ENCODE results near the gene PAK1. TPM values are rescaled to one million over a fixed set of nuclear protein-coding genes. Genes with fewer than 3 reads are reported as not detected.

PAK1 gene
- polyA plus RNA-seq, 1 donor (not counting 4 experiments of a cell fraction or from before 2014, with no cell fraction given): 78.2 TPM

DNA sequence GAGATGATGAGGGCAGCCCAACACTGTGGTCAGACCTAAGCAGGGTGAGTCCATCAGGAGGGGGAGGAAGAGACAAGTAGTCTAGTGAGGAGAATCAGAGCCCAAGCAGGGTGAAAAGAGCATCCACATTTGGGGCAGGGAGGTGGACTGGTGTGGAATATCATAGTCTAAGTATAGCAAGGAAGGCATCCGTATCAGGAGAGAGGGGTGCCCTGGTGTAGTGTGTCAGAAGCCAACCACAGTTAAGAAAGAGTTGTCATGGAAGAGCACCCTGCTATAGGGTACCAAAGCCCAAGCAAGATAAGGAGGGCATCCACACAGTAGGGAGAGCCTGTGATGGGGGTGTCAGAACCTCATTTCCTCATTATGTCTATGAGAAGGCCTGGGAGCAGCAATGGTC is 45.3 kb downstream of the PAK1 start:
- H3K79me2 ChIP-seq (ENCODE audit: control insufficient read depth, insufficient read depth, low read length): no peaks in the 10 kb centered on the region
- no peaks in the 10 kb centered on the region for H3K9me1 ChIP-seq (ENCODE audit: control insufficient read depth, extremely low read depth, insufficient read depth, low read length)
- H4K20me1 ChIP-seq (ENCODE audit: control insufficient read depth, extremely low read depth, insufficient read depth, low read length): no peaks in the 10 kb centered on the region
- H2AFZ ChIP-seq (ENCODE audit: control insufficient read depth, low read length): no peak overlapping the region
- H3K9ac ChIP-seq (ENCODE audit: control insufficient read depth, extremely low read depth, insufficient read depth, low read length): no peak overlapping the region
- dilution Hi-C loops (cut with MboI; ENCODE audit: extremely low pct_ligation_motif_present, low sequenced_read_pairs): no loop called here
- no peaks in the 10 kb centered on the region for H3K36me3 ChIP-seq (ENCODE audit: control insufficient read depth in 2 of 2, extremely low read depth in 1 of 2, insufficient read depth in 2 of 2, low read length in 2 of 2)
- TF ChIP-seq, protein P1, sequence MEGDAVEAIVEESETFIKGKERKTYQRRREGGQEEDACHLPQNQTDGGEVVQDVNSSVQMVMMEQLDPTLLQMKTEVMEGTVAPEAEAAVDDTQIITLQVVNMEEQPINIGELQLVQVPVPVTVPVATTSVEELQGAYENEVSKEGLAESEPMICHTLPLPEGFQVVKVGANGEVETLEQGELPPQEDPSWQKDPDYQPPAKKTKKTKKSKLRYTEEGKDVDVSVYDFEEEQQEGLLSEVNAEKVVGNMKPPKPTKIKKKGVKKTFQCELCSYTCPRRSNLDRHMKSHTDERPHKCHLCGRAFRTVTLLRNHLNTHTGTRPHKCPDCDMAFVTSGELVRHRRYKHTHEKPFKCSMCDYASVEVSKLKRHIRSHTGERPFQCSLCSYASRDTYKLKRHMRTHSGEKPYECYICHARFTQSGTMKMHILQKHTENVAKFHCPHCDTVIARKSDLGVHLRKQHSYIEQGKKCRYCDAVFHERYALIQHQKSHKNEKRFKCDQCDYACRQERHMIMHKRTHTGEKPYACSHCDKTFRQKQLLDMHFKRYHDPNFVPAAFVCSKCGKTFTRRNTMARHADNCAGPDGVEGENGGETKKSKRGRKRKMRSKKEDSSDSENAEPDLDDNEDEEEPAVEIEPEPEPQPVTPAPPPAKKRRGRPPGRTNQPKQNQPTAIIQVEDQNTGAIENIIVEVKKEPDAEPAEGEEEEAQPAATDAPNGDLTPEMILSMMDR (optimal IDR thresholded peaks at IDR 0.05 in 1 of 3, IDR thresholded peaks at IDR 0.05 in 1 of 3, conservative IDR thresholded peaks at IDR 0.05 in 1 of 3; ENCODE audit: extremely low read depth in 1 of 3, insufficient read depth in 2 of 3, low read length in 3 of 3): no peak
- TF ChIP-seq EZH2 (IDR thresholded peaks at IDR 0.05; ENCODE audit: low read length): no peak
- H3K27me3 ChIP-seq (ENCODE audit: control insufficient read depth, extremely low read depth, insufficient read depth, low read length): no peaks in the 10 kb centered on the region
- no peaks in the 10 kb centered on the region for H3K4me1 ChIP-seq (ENCODE audit: control insufficient read depth, extremely low read depth, insufficient read depth, low read length)
- H3K4me2 ChIP-seq (ENCODE audit: control insufficient read depth, extremely low read depth, insufficient read depth, low read depth, low read length): no peak overlapping the region
- FAIRE-seq: no peak
- no peaks in the 10 kb centered on the region for H3K9me3 ChIP-seq (ENCODE audit: control insufficient read depth, low read depth, low read length)
- no peak for DNase-seq (ENCODE audit: low read depth, low spot score)
- no peak overlapping the region for H3K27ac ChIP-seq (ENCODE audit: control insufficient read depth, insufficient read depth, low read length)
- no peak overlapping the region for H3K4me3 ChIP-seq (ENCODE audit: control insufficient read depth in 2 of 3, extremely low read depth in 1 of 3, insufficient read depth in 2 of 3, low read depth in 1 of 3, low read length in 3 of 3)

DNA sequence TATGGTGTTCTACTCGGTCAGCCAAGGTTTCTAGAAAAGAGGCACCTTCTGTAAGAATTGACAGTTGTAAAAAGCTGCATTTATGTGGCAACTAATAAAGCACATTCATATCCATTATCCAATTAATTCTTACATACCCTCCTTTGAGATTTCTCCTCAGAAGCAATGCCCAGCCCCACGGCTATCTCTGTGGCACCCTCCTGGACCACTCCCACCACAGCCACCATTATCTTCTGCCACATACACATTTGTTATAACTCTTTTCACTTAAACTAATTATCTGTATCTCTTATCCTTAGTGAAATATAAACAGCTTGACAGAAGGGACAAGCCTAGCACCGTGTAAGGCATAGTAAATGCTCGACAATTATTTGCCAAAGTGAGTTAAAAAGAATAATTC is 48.5 kb downstream of the PAK1 start:
- Histone ChIP-seq H3K9me3 (ENCODE audit: control insufficient read depth, low read depth, low read length) (no peaks in the 10 kb centered on the region), H2AFZ (ENCODE audit: control insufficient read depth, low read length) (no peak overlapping the region), H3K79me2 (ENCODE audit: control insufficient read depth, insufficient read depth, low read length) (no peaks in the 10 kb centered on the region), H3K27ac (ENCODE audit: control insufficient read depth, insufficient read depth, low read length) (no peak overlapping the region), H3K27me3 (ENCODE audit: control insufficient read depth, extremely low read depth, insufficient read depth, low read length) (no peaks in the 10 kb centered on the region), H3K4me2 (ENCODE audit: control insufficient read depth, extremely low read depth, insufficient read depth, low read depth, low read length) (no peak overlapping the region), H3K9ac (ENCODE audit: control insufficient read depth, extremely low read depth, insufficient read depth, low read length) (no peak overlapping the region), H3K4me3 (ENCODE audit: control insufficient read depth in 2 of 3, extremely low read depth in 1 of 3, insufficient read depth in 2 of 3, low read depth in 1 of 3, low read length in 3 of 3) (no peak overlapping the region), H4K20me1 (ENCODE audit: control insufficient read depth, extremely low read depth, insufficient read depth, low read length) (no peaks in the 10 kb centered on the region), H3K4me1 (ENCODE audit: control insufficient read depth, extremely low read depth, insufficient read depth, low read length) (no peaks in the 10 kb centered on the region), H3K36me3 (ENCODE audit: control insufficient read depth in 2 of 2, extremely low read depth in 1 of 2, insufficient read depth in 2 of 2, low read length in 2 of 2) (no peaks in the 10 kb centered on the region), H3K9me1 (ENCODE audit: control insufficient read depth, extremely low read depth, insufficient read depth, low read length) (no peaks in the 10 kb centered on the region)
- FAIRE-seq (no peak), DNase-seq (ENCODE audit: low read depth, low spot score) (no peak)
- TF ChIP-seq, protein P1 (optimal IDR thresholded peaks at IDR 0.05 in 1 of 3, IDR thresholded peaks at IDR 0.05 in 1 of 3, conservative IDR thresholded peaks at IDR 0.05 in 1 of 3; ENCODE audit: extremely low read depth in 1 of 3, insufficient read depth in 2 of 3, low read length in 3 of 3): no peak
- no peak for TF ChIP-seq EZH2 (IDR thresholded peaks at IDR 0.05; ENCODE audit: low read length)
- dilution Hi-C loops (cut with MboI; ENCODE audit: extremely low pct_ligation_motif_present, low sequenced_read_pairs): no loop called here
